Memory B cell (primary cell): ENCODE results near the gene CDH4.

Source experiments
- ATAC-seq: fragments of 150-1000 bp; cut with Tn5 transposase; 2 replicates; pipeline ENCODE4 v1.10.0; 2021; ENCODE audit warnings: low read depth, mild to moderate bottlenecking, moderate library complexity
- DNase-seq, 2 donors: peaks; one replicate each; pipeline ENCODE4 v3.0.0; 2022; ENCODE audit warnings: low spot score in 2 of 2
- H3K27ac Mint-ChIP-seq: one replicate; pipeline ENCODE4 v1.8.0; 2022; ENCODE audit warnings: mild to moderate bottlenecking, moderate library complexity, mixed read lengths
- H3K27me3 Mint-ChIP-seq: one replicate; pipeline ENCODE4 v1.8.0; 2022; ENCODE audit warnings: mixed read lengths
- H3K36me3 Mint-ChIP-seq: one replicate; pipeline ENCODE4 v1.8.0; 2022; ENCODE audit warnings: mild to moderate bottlenecking, mixed read lengths
- H3K4me1 Mint-ChIP-seq: one replicate; pipeline ENCODE4 v1.8.0; 2022; ENCODE audit warnings: mixed read lengths
- H3K4me3 Mint-ChIP-seq: one replicate; pipeline ENCODE4 v1.8.0; 2022; ENCODE audit warnings: mild to moderate bottlenecking, moderate library complexity, mixed read lengths
- H3K9me3 Mint-ChIP-seq: one replicate; pipeline ENCODE4 v1.8.0; 2022; ENCODE audit warnings: mixed read lengths

CDH4 gene

DNA sequence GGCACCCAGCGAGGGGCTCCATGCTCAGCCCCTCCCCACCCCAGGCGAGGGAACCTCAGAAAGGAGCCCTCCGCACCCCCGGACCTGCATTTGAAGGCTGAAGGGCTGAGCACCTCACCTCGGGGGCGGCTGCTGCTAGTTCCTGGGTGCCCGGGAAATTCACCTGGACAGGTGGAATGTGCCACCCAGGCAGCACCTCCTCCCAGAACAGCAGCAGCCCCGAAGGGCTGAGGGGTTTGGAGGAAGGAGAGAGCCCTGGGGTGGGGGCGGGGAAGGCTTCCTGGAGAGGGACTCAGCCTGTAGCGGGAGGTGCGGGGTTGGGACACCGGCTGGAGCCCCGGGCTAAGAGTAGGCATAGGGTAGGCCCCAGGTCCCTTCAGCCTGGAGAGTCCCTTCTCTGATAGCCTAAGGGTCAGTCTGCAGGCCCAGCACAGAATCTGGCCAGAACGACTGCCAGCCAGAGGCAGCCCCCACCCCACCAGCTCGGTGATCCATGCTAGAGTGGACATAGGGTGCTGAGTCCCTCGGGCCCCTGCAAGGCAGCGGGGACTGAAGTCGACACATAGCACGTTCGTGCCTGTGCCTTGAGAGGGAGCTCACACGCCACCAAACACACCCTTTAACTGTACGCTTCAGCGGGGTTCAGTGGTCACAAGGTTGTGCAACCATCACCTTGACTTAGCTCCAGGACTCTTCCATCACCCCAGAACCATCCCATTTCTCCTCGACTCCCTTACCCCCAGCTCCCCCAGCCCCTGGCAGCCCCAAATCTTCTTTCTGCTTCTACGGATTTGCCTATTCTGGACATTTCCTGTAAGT lies 632.7 kb downstream of the CDH4 start:
- Mint-ChIP-seq H3K4me3 (no peak overlapping the region), H3K27ac (no peak overlapping the region), H3K36me3 (peaks cover 3% of the 10 kb centered on the region), H3K9me3 (peaks cover 6% of the 10 kb centered on the region), H3K4me1 (peaks cover 3% of the 10 kb centered on the region), H3K27me3 (peaks cover 10% of the 10 kb centered on the region)
- ATAC-seq (no peak), DNase-seq (no peak)

DNA sequence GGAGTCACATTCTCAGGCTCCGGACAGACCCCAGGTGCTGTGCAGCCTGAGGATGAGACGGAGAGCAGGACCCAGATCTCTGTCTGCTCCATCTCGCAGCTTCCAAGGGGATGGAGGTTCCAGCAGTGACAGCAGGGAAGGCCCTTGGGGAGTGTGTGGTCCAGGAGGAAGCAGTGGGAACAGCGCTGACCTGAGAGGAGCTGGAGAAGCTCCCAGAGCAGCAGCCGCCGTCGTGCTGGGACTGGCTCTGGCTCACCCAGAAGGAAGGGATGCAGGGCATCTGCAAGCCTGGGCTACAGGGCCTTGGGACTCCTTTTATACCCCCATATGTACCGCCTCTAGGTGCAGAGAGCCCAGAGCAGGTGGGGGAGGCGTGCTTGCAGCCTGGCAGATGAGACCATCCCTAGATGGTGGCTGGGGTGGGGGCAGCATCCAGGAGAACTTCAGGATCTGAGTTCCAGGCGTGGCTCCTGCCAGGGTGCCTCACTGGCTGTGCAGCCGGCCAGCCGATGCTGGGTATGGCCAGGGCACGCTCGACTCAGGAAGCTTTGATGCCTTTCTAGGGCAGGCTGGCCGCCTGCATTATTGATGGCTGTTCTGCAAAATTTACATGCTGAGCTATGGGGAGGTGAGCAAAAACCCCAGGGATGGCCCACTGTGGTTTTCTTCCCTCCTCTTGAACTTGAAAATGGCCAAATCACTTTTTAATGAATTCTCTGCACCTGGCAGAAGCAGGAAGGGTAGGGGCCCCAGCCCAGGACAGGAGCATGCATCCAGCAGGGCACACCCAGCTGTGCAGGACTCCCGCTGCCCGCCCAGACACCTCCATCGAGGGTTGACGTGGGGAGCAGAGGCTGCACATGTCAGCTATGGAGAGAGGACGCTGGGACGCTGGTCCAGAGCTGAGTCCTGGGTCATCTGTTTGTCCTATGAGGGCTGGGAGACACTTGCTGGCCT lies 634.0 kb downstream of the CDH4 start:
- ATAC-seq (no peak), DNase-seq (no peak)
- H3K4me3 Mint-ChIP-seq = no peak overlapping the region
- H3K27me3 Mint-ChIP-seq = peaks cover 18% of the 10 kb centered on the region
- H3K9me3 Mint-ChIP-seq = peaks cover 12% of the 10 kb centered on the region
- H3K4me1 Mint-ChIP-seq = peaks cover 6% of the 10 kb centered on the region
- H3K27ac Mint-ChIP-seq = no peak overlapping the region
- peaks cover 9% of the 10 kb centered on the region for H3K36me3 Mint-ChIP-seq

DNA sequence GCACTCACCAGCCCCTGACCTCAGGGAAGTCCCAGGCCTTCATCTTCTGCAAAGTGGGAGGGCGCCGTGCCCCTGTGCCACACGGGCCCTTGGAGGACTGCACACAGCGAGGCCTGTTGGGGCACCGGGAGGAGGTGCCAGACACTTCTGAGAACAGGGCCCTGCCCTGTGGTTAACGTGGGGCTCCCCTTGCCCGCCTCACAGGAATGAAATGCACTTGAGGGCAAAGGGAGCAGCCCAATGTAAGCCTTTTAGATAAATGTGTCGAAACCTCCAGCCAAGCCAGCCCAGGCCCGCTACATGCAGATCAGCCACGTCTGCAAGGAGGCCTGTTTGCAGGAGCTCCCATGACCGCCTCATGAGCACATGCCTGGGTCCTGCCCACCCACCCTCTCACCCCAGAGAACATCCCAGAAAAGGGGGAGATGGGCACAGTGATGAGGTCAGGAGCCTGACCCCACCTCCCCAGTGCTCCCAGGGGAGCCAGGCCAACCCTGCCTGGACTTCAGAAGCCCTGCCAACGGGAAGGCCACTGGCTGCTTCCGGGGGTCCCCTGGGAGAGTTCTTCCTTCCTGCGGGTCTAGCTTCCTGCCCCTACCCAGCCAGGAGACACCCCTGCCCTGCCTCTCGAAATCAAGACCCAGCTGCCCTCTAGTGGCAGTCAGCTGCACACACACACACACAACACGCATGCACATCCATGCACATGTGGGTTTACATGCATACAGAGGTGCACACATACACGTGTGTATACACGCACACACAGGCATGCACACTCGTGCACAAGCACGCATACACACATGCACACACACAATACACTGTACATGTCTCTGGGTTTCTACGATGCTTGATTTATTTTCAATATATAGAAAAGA lies 634.9 kb downstream of the CDH4 start:
- H3K36me3 Mint-ChIP-seq = peaks cover 9% of the 10 kb centered on the region
- H3K9me3 Mint-ChIP-seq = peaks cover 12% of the 10 kb centered on the region
- peaks cover 18% of the 10 kb centered on the region for H3K27me3 Mint-ChIP-seq
- H3K27ac Mint-ChIP-seq = no peak overlapping the region
- no peak overlapping the region for H3K4me3 Mint-ChIP-seq
- no peak for DNase-seq
- no peak for ATAC-seq
- H3K4me1 Mint-ChIP-seq = peaks cover 6% of the 10 kb centered on the region

DNA sequence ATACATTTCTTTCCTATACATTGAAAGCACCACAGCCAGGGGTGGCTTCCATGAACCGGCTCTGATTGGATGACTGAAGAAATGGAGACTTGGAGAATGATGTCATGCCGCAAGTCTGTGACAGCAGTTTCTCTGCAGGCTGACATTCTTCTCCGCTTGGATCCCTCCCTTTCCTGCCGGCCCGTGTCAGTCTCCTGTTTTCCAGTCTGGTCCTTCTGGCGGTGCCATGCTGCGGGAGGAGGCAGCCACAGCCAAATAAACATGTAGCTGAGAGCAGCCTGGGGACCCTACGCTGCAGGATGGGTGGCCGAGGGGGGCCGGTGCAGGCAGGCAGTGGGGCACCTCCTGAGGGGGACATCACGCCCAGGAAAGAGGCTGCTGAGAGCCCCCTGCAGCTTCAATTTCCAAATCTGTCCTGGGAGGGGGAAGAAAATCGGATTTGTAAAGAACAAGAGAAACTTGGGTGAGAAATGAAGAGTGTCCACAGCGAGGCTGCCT lies 635.6 kb downstream of the CDH4 start:
- Mint-ChIP-seq H3K9me3 (peaks cover 12% of the 10 kb centered on the region), H3K4me1 (peaks cover 6% of the 10 kb centered on the region), H3K27me3 (peaks cover 21% of the 10 kb centered on the region), H3K27ac (no peak overlapping the region), H3K36me3 (peaks cover 9% of the 10 kb centered on the region), H3K4me3 (no peak overlapping the region)
- DNase-seq (no peak), ATAC-seq (no peak)

DNA sequence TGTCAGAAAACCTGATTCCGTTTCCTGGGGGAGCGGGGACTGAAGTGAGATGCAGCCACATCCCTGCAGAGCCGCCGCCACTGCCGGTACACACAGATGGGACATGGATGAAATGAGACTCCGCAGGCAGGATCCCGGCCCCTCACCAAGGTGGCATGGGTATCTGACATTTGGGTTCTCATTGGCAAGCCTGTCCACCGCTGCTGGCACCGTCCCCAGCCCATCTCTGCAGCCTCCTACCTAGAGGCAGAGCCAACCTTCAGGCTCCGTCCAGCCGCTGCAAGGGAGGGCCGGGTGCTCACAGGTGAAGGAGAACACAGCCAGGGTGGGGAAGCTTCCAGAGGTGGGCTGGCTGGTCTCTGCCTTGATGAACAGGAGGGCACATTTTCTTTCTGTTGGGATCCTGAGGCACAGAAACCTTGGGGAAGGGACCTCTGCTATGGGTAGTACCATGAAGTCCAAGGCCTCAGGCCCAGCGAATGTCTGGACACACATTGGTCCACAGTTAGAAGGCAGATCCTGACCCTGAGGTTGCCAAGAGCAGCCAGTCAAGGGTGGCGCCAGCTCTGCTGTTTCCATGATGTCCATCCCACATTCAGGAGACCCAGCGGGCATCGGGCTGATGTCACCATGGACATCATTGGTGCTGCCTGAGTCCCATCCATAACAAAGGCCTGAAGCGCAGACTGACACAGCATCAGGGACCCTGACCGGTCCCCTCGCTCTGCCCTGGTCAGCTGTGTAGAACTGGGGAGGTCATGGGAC lies 636.2 kb downstream of the CDH4 start:
- Mint-ChIP-seq H3K27ac (no peak overlapping the region), H3K4me3 (no peak overlapping the region), H3K9me3 (peaks cover 12% of the 10 kb centered on the region), H3K4me1 (peaks cover 6% of the 10 kb centered on the region), H3K36me3 (peaks cover 9% of the 10 kb centered on the region), H3K27me3 (peaks cover 22% of the 10 kb centered on the region)
- ATAC-seq (no peak), DNase-seq (no peak)

DNA sequence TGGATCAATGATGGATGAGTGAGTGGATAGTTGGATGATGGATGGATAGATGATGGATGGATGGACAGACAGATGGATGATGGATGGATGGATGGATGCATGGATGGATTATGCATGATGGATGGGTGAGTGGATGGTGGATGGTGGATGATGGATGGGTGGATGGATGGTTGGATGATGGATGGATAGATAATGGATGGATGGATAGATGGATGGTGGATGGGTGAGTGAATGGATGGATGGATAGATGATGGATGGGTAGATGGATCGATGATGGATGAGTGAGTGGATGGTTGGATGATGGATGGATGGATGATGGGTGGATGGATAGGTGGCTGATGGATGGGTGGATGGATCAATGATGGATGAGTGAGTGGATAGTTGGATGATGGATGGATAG lies 637.6 kb downstream of the CDH4 start:
- Mint-ChIP-seq H3K27me3 (peaks cover 24% of the 10 kb centered on the region), H3K9me3 (peaks cover 12% of the 10 kb centered on the region), H3K36me3 (peaks cover 9% of the 10 kb centered on the region), H3K27ac (no peak overlapping the region), H3K4me3 (no peak overlapping the region), H3K4me1 (peaks cover 6% of the 10 kb centered on the region)
- ATAC-seq (no peak), DNase-seq (no peak)

DNA sequence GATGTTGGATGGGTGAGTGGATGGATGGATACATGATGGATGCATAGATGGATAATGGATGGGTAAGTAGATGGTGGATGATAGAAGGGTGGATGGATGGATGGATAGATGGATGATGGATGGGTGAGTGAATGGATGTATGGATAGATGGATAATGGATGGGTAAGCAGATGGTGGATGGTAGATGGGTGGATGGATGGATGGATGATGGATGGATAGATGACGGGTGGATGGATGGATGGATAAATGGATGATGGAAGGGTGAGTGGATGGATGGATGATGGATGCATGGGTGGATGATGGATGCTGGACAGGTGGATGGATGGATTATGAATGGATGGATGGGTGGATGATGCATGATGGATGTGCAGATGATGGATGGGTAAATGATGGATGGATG lies 638.1 kb downstream of the CDH4 start:
- Mint-ChIP-seq H3K36me3 (peaks cover 9% of the 10 kb centered on the region), H3K4me3 (no peak overlapping the region), H3K27ac (no peak overlapping the region), H3K4me1 (peaks cover 6% of the 10 kb centered on the region), H3K9me3 (peaks cover 12% of the 10 kb centered on the region), H3K27me3 (peaks cover 24% of the 10 kb centered on the region)
- ATAC-seq (no peak), DNase-seq (no peak)

DNA sequence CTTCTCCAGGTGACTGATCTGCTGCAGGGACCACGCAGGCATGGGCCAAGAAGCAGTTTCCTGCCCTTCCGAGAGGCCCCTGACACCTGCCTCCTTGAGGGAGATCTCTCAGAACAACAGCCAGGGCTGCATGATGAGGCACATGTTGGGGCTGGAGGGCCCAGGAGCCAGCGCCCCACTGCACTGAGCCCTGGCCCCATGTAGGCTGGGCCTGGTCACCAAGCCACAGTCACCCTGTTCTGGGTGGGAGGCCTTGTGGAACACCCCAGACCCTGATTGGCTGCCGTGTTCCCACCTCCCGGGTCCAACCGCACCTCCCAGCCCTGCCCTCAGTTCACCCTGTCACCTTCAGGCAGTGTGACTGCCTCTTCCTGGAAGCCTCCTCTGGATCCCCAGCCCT lies 639.4 kb downstream of the CDH4 start:
- ATAC-seq = no peak
- no peak for DNase-seq
- Mint-ChIP-seq H3K4me1 (peaks cover 6% of the 10 kb centered on the region), H3K9me3 (peaks cover 12% of the 10 kb centered on the region), H3K27ac (no peak overlapping the region), H3K4me3 (no peak overlapping the region), H3K27me3 (peaks cover 24% of the 10 kb centered on the region), H3K36me3 (peaks cover 9% of the 10 kb centered on the region)

DNA sequence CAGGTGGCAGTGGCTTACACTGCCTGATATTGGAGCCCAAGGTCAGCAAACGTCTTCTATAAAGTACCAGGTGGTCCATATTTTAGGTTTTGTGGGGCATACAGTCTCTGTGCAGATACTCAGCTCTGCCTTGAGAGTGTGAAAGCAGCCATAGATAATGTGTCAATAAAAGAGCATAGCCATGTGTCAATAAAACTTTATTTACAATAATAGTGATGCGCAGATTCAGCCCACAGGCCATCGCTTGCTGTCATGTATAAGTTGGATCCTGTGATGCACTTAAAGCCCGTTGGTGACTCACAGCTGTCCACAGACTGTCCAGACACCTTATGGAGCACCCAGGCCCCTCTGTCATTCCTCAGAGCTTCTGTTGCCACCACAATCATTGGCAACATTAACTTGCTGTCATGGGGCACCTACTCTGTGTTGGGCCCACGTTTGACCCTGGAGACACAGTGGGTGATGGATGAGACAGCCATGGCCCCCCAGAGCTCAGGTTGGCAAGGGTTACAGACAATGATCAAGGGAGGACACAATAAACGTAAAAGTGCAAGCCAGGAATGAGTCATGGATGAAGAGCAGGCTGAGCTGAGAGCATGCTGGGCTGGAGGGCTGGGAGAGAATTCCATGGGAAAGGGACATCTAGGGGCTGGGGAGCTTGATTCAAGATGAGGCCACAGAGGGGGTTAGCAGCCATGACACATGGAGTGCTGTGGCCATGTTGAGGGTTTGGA lies 640.0 kb downstream of the CDH4 start:
- DNase-seq (no peak), ATAC-seq (no peak)
- H3K9me3 Mint-ChIP-seq = peaks cover 12% of the 10 kb centered on the region

DNA sequence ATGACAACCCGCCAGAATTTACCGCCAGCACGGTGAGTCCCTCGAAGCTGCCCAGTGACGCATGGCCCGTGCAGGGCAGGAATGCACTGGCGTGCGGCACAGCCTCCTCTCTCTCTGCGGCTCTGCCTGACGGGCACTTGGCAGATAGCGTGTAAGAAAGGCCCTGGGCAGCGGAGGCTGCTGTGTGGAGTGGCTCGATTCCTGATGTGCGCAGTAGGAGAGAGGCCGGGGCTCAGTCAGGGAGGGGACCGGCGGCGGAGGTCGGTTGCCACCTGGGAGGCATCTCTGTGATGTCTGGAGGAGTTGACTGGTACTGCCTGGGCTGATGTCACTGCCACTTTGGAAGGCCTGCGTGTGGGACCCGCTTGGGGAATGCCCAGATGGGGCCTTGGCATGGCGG lies 643.0 kb downstream of the CDH4 start:
- peaks cover 3% of the 10 kb centered on the region for H3K4me1 Mint-ChIP-seq
- no peak overlapping the region for H3K4me3 Mint-ChIP-seq

More for the DNA sequence above, 640.0 kb downstream of the CDH4 start:
- Mint-ChIP-seq H3K4me3 (no peak overlapping the region), H3K36me3 (peaks cover 9% of the 10 kb centered on the region), H3K4me1 (peaks cover 6% of the 10 kb centered on the region), H3K27me3 (peaks cover 24% of the 10 kb centered on the region), H3K27ac (no peak overlapping the region)

DNA sequence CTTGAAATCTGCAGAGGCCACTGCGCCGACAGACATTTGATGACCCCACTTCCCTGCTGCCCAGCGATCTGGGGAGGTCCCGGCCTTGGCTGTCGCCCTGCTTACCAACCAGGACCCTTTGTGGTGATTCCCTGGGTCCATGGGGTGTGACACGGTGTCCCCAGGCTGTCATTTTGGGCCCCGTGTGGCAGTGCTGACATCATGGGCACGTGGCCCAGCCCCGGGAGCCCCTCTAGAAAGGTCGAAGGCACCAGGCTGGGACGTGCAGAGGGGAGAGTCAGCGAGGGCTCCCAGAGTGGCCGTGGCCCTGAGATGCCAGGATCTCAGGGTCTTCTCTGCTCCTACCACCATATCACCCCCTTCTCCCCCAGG lies 643.6 kb downstream of the CDH4 start:
- Mint-ChIP-seq H3K4me3 (no peak overlapping the region), H3K4me1 (no peaks in the 10 kb centered on the region), H3K27me3 (peaks cover 8% of the 10 kb centered on the region), H3K36me3 (peaks cover 1% of the 10 kb centered on the region), H3K9me3 (no peaks in the 10 kb centered on the region), H3K27ac (no peak overlapping the region)
- ATAC-seq (no peak), DNase-seq (no peak)

More for the DNA sequence above, 643.0 kb downstream of the CDH4 start:
- peaks cover 3% of the 10 kb centered on the region for H3K9me3 Mint-ChIP-seq
- H3K27ac Mint-ChIP-seq = no peak overlapping the region
- peaks cover 12% of the 10 kb centered on the region for H3K27me3 Mint-ChIP-seq
- H3K36me3 Mint-ChIP-seq = peaks cover 4% of the 10 kb centered on the region
- DNase-seq = no peak
- no peak for ATAC-seq

DNA sequence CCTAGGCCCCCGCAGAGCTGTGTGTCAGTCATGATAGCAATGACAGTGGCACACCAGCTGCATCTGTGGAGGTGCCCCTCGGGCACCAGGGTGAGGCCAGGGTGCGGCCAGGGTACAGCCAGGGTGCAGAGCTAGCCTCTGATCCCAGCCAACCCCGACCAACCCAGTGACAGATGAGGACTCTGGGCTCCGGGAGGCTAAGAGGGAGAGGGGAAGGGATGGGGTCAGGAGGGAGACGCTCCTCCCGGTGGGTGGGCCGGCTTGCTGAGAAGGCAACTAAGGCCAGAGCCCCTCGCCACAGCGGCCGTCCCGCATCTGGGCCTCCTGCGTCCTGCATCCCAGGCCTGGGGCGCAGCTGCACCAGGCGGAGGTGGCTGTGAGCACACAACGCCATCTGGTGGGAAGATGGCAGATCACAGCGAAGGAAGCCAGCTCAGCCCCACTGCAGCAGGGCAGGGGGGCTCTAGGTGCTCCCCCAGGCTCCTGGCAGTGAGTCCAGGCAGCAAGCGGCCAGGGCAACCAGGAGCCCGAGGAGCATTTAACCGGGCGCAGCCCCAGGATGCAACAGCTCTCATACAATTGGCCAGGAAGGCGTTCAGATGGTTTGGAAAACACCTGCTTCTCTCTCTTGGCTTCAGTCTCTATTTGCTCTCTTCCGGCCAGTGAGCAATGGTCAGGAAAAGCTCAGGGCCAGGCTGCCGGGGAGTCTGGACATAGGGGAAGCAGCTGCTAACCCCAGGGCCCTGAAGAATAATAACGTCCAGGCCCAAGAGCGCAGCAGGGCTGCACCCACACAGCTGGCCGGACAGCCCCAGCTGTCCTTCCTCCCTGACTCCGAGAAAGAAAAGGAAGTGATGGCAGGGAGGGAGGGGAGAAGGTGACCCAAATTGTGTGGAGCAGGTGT lies 644.2 kb downstream of the CDH4 start:
- Mint-ChIP-seq H3K4me3 (no peak overlapping the region), H3K9me3 (no peaks in the 10 kb centered on the region), H3K4me1 (no peaks in the 10 kb centered on the region), H3K27me3 (peaks cover 6% of the 10 kb centered on the region), H3K36me3 (no peaks in the 10 kb centered on the region), H3K27ac (no peak overlapping the region)
- DNase-seq (no peak), ATAC-seq (no peak)
